ENCODE results near the gene LYPD5.
"Not testable (repeated sequence)": the region's sequence is repeated elsewhere in the genome, so short reads cannot be mapped to it uniquely, and the experiment has no call there.

Gene LYPD5

GRCh38 chr19:43802216-43802951 lies at the start of gene LYPD5:
LYPD5 (minus strand) TSS chr19:43802447; CDS start chr19:43802380, 67 bp downstream.
- DNase-seq, result no peak

GRCh38 chr19:43848821-43849220 lies 46.6 kb upstream of the LYPD5 start:
- DNase-seq, result no peak

DNA sequence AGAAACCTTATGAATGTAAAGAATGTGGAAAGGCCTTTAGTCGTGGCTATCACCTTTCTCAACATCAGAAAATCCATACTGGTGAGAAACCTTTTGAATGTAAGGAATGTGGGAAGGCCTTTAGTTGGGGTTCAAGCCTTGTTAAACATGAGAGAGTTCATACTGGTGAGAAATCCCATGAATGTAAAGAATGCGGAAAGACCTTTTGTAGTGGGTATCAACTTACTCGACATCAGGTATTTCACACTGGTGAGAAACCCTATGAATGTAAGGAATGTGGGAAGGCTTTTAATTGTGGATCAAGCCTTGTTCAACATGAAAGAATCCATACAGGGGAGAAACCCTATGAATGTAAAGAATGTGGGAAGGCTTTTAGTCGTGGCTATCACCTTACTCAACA lies 45.6 kb upstream of the LYPD5 start:
- no peak for DNase-seq

DNA sequence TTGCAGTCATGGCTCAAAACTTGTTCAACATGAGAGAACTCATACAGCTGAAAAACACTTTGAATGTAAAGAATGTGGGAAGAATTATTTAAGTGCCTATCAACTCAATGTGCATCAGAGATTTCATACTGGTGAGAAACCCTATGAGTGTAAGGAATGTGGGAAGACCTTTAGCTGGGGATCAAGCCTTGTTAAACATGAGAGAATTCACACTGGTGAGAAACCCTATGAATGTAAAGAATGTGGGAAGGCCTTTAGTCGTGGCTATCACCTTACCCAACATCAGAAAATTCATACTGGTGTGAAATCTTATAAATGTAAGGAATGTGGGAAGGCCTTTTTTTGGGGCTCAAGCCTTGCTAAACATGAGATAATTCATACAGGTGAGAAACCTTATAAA lies 45.0 kb upstream of the LYPD5 start:
- no peak for DNase-seq

GRCh38 chr19:43842007-43842406 lies 39.8 kb upstream of the LYPD5 start:
- no peak for DNase-seq

- no peak for DNase-seq
Measured at GRCh38 chr19:43839139-43839538, 36.9 kb upstream of the LYPD5 start.

DNA sequence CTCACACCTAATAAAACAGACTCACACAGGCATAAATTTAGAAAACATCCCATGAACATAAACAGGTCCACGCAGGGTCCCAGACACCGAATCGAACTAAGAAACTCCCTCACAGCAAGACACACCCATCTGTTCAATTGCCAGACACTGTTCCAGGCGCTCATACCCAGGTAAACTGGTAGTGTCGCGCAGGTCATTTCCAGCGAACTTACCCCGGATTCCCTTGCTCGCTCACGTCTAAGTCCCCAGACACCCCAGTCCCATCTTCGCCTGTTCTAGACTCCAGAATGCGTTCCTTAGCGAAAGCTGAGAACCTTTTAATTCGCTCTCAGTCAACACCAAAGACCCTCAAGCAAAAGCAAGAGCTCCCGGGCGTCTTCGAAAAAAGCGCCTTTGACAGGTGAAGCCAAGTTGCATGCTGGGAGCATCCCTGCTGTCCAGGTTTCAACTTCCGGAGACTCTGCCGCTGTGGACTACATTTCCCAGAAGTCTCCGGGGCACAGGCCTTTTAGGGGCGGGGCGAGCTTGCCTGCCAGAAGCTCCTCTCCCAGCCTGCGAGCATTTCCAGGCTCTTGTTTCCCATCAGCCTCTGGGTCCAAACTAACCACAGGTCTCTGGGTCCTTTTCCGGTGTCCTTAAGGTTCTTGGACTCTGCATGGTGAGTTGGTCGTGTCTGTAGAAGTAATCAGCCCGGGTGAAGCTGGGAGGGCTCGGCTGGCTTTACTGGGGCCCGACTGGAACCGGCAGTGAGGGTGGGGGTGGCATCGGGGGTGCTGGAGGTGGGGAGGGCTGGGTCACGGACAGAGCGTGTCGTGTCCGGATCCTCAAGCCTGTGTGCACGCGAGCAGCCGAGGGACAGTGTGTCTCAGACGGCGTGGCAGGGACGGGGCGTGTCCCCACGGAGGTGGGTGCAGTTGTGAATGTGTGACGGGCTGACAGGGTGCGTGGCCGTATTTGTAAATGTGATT lies 24.8 kb upstream of the LYPD5 start, which contains the start of gene ZNF283:
ZNF283 (plus strand) TSS at position 535 of the 968 bp plus-strand sequence. CDS start 6,184 bp downstream, outside the sequence.
- peak; percentile 79 for DNase-seq

- not testable (repeated sequence) for DNase-seq
Measured at GRCh38 chr19:43824572-43824971, 22.3 kb upstream of the LYPD5 start.

DNA sequence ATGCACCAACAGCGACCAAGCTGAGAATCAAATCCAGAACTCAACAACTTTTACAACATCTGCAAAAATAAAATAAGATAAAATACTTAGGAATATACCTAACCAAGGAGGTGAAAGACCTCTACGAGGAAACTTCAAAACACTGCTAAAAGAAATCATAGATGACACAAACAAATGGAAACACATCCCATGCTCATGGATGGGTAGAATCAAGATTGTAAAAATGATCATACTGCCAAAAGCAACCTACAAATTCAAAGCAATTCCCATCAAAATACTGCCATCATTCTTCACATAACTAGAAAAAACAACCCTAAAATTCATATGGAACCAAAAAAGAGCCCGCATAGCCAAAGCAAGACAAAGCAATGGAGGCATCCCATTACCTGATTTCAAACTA lies 21.6 kb upstream of the LYPD5 start:
- DNase-seq, result not testable (repeated sequence)

DNA sequence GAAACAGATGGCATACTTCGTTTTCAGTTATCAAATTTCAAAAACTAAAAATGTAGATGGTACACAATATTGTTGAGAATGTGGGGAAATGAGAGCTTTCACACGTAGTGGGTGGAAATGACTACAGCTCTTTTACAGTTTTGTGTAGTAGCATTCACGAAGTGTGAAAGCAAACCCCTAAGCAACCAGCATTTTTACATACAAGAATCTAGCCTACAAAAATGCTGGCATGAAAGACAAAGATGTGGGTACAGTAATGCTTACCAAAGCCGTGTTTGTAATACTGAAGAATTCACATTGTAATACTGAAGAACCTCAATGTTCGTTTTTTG lies 18.6 kb upstream of the LYPD5 start:
- DNase-seq, result no peak

- peak in 1 of 2 donors; percentile 12 for DNase-seq
Measured at GRCh38 chr19:43820098-43820883, 18.0 kb upstream of the LYPD5 start.

DNA sequence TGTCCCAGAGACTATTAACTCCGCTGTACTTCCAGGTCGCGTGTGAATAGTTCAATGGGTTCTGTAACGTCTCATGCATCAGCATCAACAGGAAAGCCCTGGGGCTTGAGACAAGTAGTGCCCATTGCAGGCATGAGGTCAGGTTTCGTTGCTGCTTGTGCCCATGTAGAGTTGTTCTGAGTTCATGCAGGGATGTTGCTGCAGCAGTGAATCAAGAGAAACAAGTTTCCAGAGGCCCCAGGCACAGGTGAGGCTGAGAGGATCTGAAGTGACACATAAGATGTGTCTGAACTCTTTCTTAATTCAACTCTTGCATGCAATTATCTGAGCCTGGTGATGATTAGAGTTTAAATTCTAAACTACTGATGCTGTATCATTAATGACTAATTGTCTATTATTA lies 16.3 kb upstream of the LYPD5 start:
- DNase-seq, result no peak

DNA sequence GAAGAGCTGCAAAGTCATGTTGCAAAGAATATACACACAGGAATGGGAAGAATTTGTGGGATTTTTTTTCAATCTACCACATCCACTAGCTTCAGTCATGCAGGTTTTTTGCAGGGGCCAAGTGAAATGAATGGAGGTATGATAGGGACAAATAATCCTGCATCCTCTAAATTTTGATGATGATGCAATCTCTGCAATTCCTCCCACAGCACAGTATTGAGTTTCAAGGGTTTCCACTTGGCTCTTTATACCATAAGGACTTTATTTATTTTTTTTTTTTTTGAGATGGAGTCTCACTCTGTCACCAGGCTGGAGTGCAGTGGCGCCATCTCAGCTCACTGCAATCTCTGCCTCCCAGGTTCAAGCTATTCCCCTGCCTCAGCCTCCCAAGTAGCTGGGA lies 15.2 kb upstream of the LYPD5 start:
- DNase-seq, result not testable (repeated sequence)

GRCh38 chr19:43814663-43815352 lies 12.6 kb upstream of the LYPD5 start:
- DNase-seq, result no peak

DNA sequence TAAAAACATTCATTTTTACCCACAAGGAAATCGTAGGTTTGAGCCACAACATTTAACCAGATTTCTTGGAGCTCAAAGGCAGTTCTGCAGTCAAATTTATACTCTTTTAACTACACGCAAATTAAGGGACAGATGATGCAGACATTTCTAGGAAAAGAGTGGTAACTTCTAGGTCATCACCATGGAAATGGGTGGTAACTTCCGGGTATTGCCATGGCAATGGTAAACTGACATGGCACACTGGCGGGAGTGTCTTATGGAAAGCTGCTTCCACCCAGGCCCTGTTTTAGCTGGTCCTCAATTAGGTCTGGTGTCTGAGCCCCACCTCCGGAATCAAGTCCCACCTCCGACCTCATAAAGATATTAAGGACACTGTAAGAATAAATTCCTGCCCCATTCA lies 10.4 kb upstream of the LYPD5 start:
- DNase-seq, result no peak

GRCh38 chr19:43812259-43812658 lies 10.0 kb upstream of the LYPD5 start:
- DNase-seq, result no peak

- DNase-seq, result no peak
Measured at GRCh38 chr19:43811837-43812236, 9.6 kb upstream of the LYPD5 start.

DNA sequence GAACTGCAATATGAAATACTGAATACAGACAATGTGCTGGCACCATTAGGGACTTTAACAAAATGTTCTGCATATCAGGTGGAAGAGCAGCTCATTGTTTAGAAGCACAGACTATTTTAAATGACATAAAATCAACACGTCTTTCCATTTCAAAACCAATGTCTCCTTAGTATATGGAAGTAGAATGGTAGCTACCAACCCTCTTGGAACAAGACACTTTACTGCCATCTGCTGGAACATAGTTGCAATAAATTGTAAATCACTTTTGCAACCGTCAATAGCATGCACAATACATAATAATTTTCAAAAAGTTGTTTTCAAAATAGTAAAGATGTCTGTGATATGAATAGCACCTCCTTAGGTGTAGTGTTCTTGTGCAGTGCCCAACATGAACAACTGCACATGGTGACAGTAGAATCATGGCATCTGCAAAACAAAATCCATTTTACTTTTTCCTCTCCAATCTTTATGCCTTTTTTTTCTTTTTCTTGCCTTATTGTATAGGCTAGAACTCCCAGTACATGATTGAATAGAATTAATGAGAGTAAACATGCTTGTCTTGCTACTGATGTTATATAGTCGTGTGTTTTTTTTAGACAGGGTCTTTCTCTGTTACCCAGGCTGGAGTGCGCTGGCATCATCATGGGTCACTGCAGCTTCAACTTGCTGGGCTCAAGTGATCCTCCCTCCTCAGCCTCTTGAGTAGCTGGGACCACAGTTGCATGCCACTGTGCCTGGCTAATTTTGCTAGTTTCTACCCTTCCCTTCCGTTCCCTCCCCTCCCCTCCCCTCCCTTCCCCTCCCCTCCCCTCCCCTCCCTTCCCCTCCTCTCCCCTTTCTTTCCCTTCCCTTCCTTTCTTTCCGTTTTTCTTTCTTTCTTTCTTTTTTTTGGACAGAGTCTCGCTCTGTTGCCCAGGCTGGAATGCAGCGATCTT lies 7.8 kb upstream of the LYPD5 start:
- DNase-seq, result no peak

DNA sequence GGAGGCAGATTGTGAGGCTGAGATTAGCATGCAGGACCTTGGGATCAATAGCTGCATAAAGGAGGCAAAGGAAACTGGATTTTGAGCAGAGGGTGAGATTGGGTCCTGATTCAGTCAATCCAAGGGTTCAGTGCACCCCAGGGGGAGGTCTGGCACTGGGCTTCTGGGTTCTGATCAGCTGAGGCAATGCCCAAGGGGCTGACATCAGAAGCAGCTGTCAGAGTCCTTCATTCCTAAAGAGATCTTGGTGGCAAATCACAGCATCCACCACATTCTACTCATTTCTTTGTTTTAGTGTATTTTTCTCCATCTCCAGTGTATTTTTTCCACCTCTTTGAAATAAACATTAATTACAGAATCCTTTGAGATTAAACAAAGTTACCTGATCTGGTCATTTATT lies 5.4 kb upstream of the LYPD5 start:
- no peak for DNase-seq

GRCh38 chr19:43806848-43807247 lies 4.6 kb upstream of the LYPD5 start:
- no peak for DNase-seq

- not testable (repeated sequence) for DNase-seq
Measured at GRCh38 chr19:43806401-43806800, 4.2 kb upstream of the LYPD5 start.

Measured in stimulated activated CD4-positive, alpha-beta T cell treated with anti-CD3 and anti-CD28 coated beads, Interleukin-2, amount 100 ng/mL, for 48 hours (primary cell).